ENCODE results near the gene VTCN1. TPM values are rescaled to one million over a fixed set of nuclear protein-coding genes. Genes with fewer than 3 reads are reported as not detected.

VTCN1 gene
- total and polyA plus RNA-seq, 2 of the 8 experiments (the other 6 are each of a cell fraction or from before 2014, with no cell fraction given), result 0.32 TPM; not detected in 1

DNA sequence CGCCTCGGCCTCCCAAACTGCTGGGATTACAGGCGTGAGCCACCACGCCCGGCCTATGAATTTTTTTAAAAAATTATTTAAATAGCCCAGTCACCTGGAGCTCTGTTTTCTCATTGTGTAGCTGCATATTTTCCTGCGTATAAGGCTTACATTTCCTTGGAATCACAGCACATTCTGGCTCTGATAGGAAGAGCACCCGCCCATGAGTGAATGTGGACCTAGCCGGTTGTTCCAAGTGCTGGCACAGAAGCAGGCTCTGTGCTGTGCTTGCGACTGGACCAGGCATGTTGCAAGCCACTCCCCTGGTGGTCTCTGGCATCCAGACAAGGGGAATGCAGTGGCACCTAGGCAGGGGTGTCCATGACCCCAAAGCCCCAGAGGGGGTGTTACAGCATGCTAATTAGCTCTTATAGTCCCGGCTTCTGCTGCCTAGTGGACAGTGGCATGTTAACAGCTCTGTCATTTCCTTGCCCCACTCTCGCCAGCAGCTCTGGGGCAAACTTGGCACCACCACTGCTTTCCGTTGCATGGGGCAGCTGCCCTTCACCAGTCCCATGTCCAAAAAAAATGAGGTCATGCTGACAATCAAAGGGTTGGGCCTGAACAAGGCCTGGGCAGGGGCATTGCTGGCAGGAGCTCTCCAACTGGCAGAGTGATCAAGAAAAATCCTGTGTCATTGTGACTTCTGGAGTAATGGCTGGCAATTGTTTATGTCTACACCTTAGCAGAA lies 5.2 kb upstream of the VTCN1 start (continued):
- TF ChIP-seq KDM1A (IDR thresholded peaks at IDR 0.05; ENCODE audit: borderline replicate concordance, low read length), result no peak
- TF ChIP-seq CBX8 (IDR thresholded peaks at IDR 0.05; ENCODE audit: borderline replicate concordance, low read depth, low read length), result no peak
- TF ChIP-seq KDM4A (IDR thresholded peaks at IDR 0.05; ENCODE audit: low read depth, low read length, severe bottlenecking), result no peak
- no peak for TF ChIP-seq SIRT6 (IDR thresholded peaks at IDR 0.05; ENCODE audit: low read length)

All from H1 (cell line).